Neural cell (in vitro differentiated cells): Measurements from ENCODE around the gene TAS2R7. TPM values are rescaled to one million over a fixed set of nuclear protein-coding genes. Genes with fewer than 3 reads are reported as not detected.

ENCODE experiments used
- H2AFZ ChIP-seq: fragments of 200-600, 300-800 bp; sonication (generic), shearing (Covaris generic); 2 replicates; pipeline ENCODE4 v1.6.0; 2014; ENCODE audit warnings: low read depth, mild to moderate bottlenecking, antibody characterized with exemption, low read length, moderate library complexity
- H3F3A ChIP-seq: fragments of 200-600 bp; shearing (Covaris generic); 2 replicates; pipeline ENCODE4 v1.6.1; 2016; ENCODE audit warnings: mild to moderate bottlenecking, moderate library complexity, mixed read lengths, antibody characterized with exemption, low read length; ENCODE audit not compliant: insufficient read depth, poor library complexity, severe bottlenecking
- H3K27ac ChIP-seq: fragments of 200-600, 300-800 bp; sonication (generic), shearing (Covaris generic); 2 replicates; pipeline ENCODE4 v1.5.1; 2014; ENCODE audit warnings: mild to moderate bottlenecking, low read length, moderate library complexity
- H3K27me3 ChIP-seq: fragments of 300-800, 200-600 bp; sonication (generic), shearing (Covaris generic); 2 replicates; pipeline ENCODE4 v1.6.0; 2014; ENCODE audit warnings: mild to moderate bottlenecking, low read depth, low read length, moderate library complexity; ENCODE audit not compliant: insufficient read depth
- H3K36me3 ChIP-seq: fragments of 300-800, 200-600 bp; sonication (generic), shearing (Covaris generic); 2 replicates; pipeline ENCODE4 v1.5.1; 2014; ENCODE audit warnings: mild to moderate bottlenecking, antibody characterized with exemption, low read length, moderate library complexity; ENCODE audit not compliant: insufficient read depth
- H3K4me2 ChIP-seq: fragments of 300-800, 200-600 bp; sonication (generic), shearing (Covaris generic); 2 replicates; pipeline ENCODE4 v1.6.0; 2014; ENCODE audit warnings: mild to moderate bottlenecking, low read length
- H3K4me3 ChIP-seq: fragments of 300-800, 200-600 bp; sonication (generic), shearing (Covaris generic); 2 replicates; pipeline ENCODE4 v1.5.1; 2014; ENCODE audit warnings: mild to moderate bottlenecking, low read length, moderate library complexity
- H3K79me2 ChIP-seq: fragments of 200-600 bp; shearing (Covaris generic); replicated peaks from 2 replicates; pipeline ENCODE4 v1.6.0; 2014; ENCODE audit warnings: mild to moderate bottlenecking, low read length, moderate library complexity; ENCODE audit not compliant: insufficient read depth
- H3K9ac ChIP-seq: fragments of 300-800, 200-600 bp; sonication (generic), shearing (Covaris generic); 2 replicates; pipeline ENCODE4 v1.6.1; 2016; ENCODE audit warnings: mild to moderate bottlenecking, low read length, mixed read lengths
- H3K9me2 ChIP-seq: fragments of 200-600 bp; shearing (Covaris generic); 2 replicates; pipeline ENCODE4 v1.6.1; 2016; ENCODE audit warnings: mild to moderate bottlenecking, low read length, mixed read lengths; ENCODE audit not compliant: insufficient read depth
- H3K9me3 ChIP-seq: fragments of 200-600, 300-800 bp; sonication (generic), shearing (Covaris generic); 2 replicates; pipeline ENCODE4 v1.6.1; 2016; ENCODE audit warnings: mild to moderate bottlenecking, mixed run types, low read length, moderate library complexity, mixed read lengths
- H4K20me1 ChIP-seq: fragments of 200-600 bp; shearing (Covaris generic); 2 replicates; pipeline ENCODE4 v1.6.1; 2016; ENCODE audit warnings: mild to moderate bottlenecking, mixed run types; ENCODE audit not compliant: insufficient read depth
- EP300 ChIP-seq: fragments of 450-650 bp; conservative IDR thresholded peaks from 2 replicates; pipeline ENCODE4 v1.6.1; 2014; ENCODE audit warnings: antibody characterized with exemption, mild to moderate bottlenecking, moderate library complexity; ENCODE audit not compliant: poor library complexity, severe bottlenecking
- EZH2 ChIP-seq: fragments of 200-600, 300-800 bp; shearing (Covaris generic), sonication (generic); IDR thresholded peaks from 2 replicates; pipeline ENCODE4 v1.6.1; 2014; ENCODE audit warnings: antibody characterized with exemption, low read length, borderline replicate concordance, mild to moderate bottlenecking; ENCODE audit not compliant: insufficient read depth, poor library complexity, severe bottlenecking
- MXI1 ChIP-seq: fragments of 450-650 bp; conservative IDR thresholded peaks from 2 replicates; pipeline ENCODE4 v1.6.1; 2014; ENCODE audit warnings: antibody characterized with exemption, mild to moderate bottlenecking; ENCODE audit not compliant: poor library complexity, severe bottlenecking
- POLR2AphosphoS5 ChIP-seq: IDR thresholded peaks from 2 replicates; pipeline ENCODE4 v1.6.1; 2012
- RAD21 ChIP-seq: fragments of 450-650 bp; conservative IDR thresholded peaks from 2 replicates; pipeline ENCODE4 v1.6.1; 2014; ENCODE audit warnings: antibody characterized with exemption, mild to moderate bottlenecking, moderate library complexity
- REST ChIP-seq: IDR thresholded peaks from 2 replicates; pipeline ENCODE4 v1.6.1; 2012; ENCODE audit warnings: borderline replicate concordance
- SMC3 ChIP-seq: fragments of 450-650 bp; conservative IDR thresholded peaks from 2 replicates; pipeline ENCODE4 v1.6.1; 2014; ENCODE audit warnings: antibody characterized with exemption, mild to moderate bottlenecking, moderate library complexity; ENCODE audit not compliant: poor library complexity
- TAF1 ChIP-seq: IDR thresholded peaks from 2 replicates; pipeline ENCODE4 v1.6.1; 2012; ENCODE audit warnings: low read depth
- polyA plus RNA-seq: library from polyadenylated mRNA; depleted of rRNA; stranded (reverse); fragments of >200 nt; gene quantifications from 2 replicates; pipeline ENCODE4 v1.2.3, GENCODE V29; 2014
- TF ChIP-seq, protein P1 (sequence below): fragments of 450-650 bp; IDR thresholded peaks from 2 replicates; pipeline ENCODE4 v1.5.1; 2014; ENCODE audit warnings: antibody characterized with exemption, mild to moderate bottlenecking, moderate library complexity; ENCODE audit not compliant: poor library complexity, severe bottlenecking

The TAS2R7 gene
- polyA plus RNA-seq, 1 donor from 2014 or later: not detected

GRCh38 chr12:10826258-10826657, 23.8 kb upstream of the TAS2R7 start, which contains the start of gene TAS2R10:
TSS of gene TAS2R10 (minus strand) at chr12:10826358. CDS start at chr12:10826269, 89 bp downstream.
- Histone ChIP-seq H3K9ac (no peak within 1 kb of the TSS), H2AFZ (no peak within 1 kb of the TSS), H3K9me3 (no peaks in the 10 kb centered on the region), H3K36me3 (no peaks in the 10 kb centered on the region), H3K9me2 (no peaks in the 10 kb centered on the region), H3K4me2 (no peak within 1 kb of the TSS), H3K27ac (no peak within 1 kb of the TSS), H3K4me3 (no peak within 1 kb of the TSS), H3K79me2 (no peaks in the 10 kb centered on the region), H3F3A (no peaks in the 10 kb centered on the region), H4K20me1 (no peaks in the 10 kb centered on the region), H3K27me3 (no peaks in the 10 kb centered on the region)
- no peak for TF ChIP-seq TAF1
- no peak for TF ChIP-seq RAD21

GRCh38 chr12:10824957-10825356, 22.5 kb upstream of the TAS2R7 start:
- Histone ChIP-seq H3K79me2 (no peaks in the 10 kb centered on the region), H3K9ac (no peak overlapping the region), H4K20me1 (no peaks in the 10 kb centered on the region), H3K4me3 (no peak overlapping the region), H2AFZ (no peak overlapping the region), H3K27ac (no peak overlapping the region), H3K9me3 (no peaks in the 10 kb centered on the region), H3K27me3 (no peaks in the 10 kb centered on the region), H3K9me2 (no peaks in the 10 kb centered on the region), H3K36me3 (no peaks in the 10 kb centered on the region), H3K4me2 (no peak overlapping the region), H3F3A (no peaks in the 10 kb centered on the region)
- no peak for TF ChIP-seq RAD21
- TF ChIP-seq REST: no peak
- no peak for TF ChIP-seq POLR2AphosphoS5
- TF ChIP-seq MXI1: no peak
- no peak for TF ChIP-seq TAF1
- no peak for TF ChIP-seq SMC3
- no peak for TF ChIP-seq EZH2
- no peak for TF ChIP-seq EP300
- TF ChIP-seq, protein P1, sequence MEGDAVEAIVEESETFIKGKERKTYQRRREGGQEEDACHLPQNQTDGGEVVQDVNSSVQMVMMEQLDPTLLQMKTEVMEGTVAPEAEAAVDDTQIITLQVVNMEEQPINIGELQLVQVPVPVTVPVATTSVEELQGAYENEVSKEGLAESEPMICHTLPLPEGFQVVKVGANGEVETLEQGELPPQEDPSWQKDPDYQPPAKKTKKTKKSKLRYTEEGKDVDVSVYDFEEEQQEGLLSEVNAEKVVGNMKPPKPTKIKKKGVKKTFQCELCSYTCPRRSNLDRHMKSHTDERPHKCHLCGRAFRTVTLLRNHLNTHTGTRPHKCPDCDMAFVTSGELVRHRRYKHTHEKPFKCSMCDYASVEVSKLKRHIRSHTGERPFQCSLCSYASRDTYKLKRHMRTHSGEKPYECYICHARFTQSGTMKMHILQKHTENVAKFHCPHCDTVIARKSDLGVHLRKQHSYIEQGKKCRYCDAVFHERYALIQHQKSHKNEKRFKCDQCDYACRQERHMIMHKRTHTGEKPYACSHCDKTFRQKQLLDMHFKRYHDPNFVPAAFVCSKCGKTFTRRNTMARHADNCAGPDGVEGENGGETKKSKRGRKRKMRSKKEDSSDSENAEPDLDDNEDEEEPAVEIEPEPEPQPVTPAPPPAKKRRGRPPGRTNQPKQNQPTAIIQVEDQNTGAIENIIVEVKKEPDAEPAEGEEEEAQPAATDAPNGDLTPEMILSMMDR: no peak
